Esophagus squamous epithelium (tissue), 4 donors: ENCODE data around the gene BBX.

Experiments used
- CTCF ChIP-seq, 6 experiments: fragments of 450-650 bp in 4 of 6; fragments of 200-600 bp in 2 of 6; sonication (generic) in 2 of 6; IDR thresholded peaks; one replicate each; pipeline ENCODE4 v1.5.1; 2016 to 2019; ENCODE audit warnings: antibody characterized with exemption in 6 of 6, mild to moderate bottlenecking in 4 of 6, moderate library complexity in 4 of 6
- POLR2A ChIP-seq, 4 donors: fragments of 450-650 bp; IDR thresholded peaks; one replicate each; pipeline ENCODE4 v1.6.1; 2017; ENCODE audit warnings: antibody characterized with exemption in 4 of 4, mild to moderate bottlenecking in 4 of 4, moderate library complexity in 3 of 4

- TF ChIP-seq CTCF (IDR thresholded peaks at IDR 0.05) (no peak), POLR2A (IDR thresholded peaks at IDR 0.05) (no peak)
These were observed 233.9 kb downstream of the BBX start for GRCh38 chr3:107756649-107757048.
